Measurements from ENCODE around the gene PSTPIP1. TPM values are rescaled to one million over a fixed set of nuclear protein-coding genes. Genes with fewer than 3 reads are reported as not detected.

The PSTPIP1 gene
- total and polyA plus RNA-seq, 4 donors, result 12.4 to 39.6 (median 20.6) TPM

GRCh38 chr15:76982356-76982755 is 12.6 kb upstream of the PSTPIP1 start:
- no peak for DNase-seq

GRCh38 chr15:76982756-76983155 is 12.2 kb upstream of the PSTPIP1 start:
- TF ChIP-seq CTCF (IDR thresholded peaks at IDR 0.05; ENCODE audit: control extremely low read depth, extremely low read depth), result no peak
- DNase-seq (no peak), ATAC-seq (ENCODE audit: insufficient read depth, low FRiP score) (no peak)
- Histone ChIP-seq H3K36me3 (ENCODE audit: control insufficient read depth in 4 of 4, insufficient read depth in 4 of 4, low read length in 4 of 4) (no peaks in the 10 kb centered on the region), H3K4me1 (ENCODE audit: control insufficient read depth in 5 of 5, insufficient read depth in 5 of 5, low read length in 5 of 5) (peaks cover 0 to 2% (median 0%) of the 10 kb centered on the region in 5 donors), H3K9ac (ENCODE audit: insufficient read depth in 1 of 2, low read length in 2 of 2) (no peak overlapping the region), H3K9me3 (ENCODE audit: control insufficient read depth in 4 of 4, insufficient read depth in 3 of 4, low read length in 3 of 4) (peaks cover 0 to 7% (median 0%) of the 10 kb centered on the region in 4 donors), H3K4me3 (no peak overlapping the region), H3K27me3 (ENCODE audit: control insufficient read depth in 3 of 3, insufficient read depth in 3 of 3, low read length in 2 of 3) (no peaks in the 10 kb centered on the region), H3K27ac (ENCODE audit: low read depth in 1 of 2, low read length in 1 of 2) (peak overlapping the region in 1 of 2 donors; percentile 11)
- WGBS, 2 donors, result 65 to 78% methylated on average over 6 of the region's 6 CpGs

More at GRCh38 chr15:76982356-76982755, 12.6 kb upstream of the PSTPIP1 start:
- Histone ChIP-seq H3K4me1 (ENCODE audit: control insufficient read depth in 5 of 5, insufficient read depth in 5 of 5, low read length in 5 of 5) (peaks cover 0 to 2% (median 0%) of the 10 kb centered on the region in 5 donors), H3K9ac (ENCODE audit: insufficient read depth in 1 of 2, low read length in 2 of 2) (no peak overlapping the region), H3K27ac (ENCODE audit: low read depth in 1 of 2, low read length in 1 of 2) (no peak overlapping the region), H3K27me3 (ENCODE audit: control insufficient read depth in 3 of 3, insufficient read depth in 3 of 3, low read length in 2 of 3) (no peaks in the 10 kb centered on the region), H3K36me3 (ENCODE audit: control insufficient read depth in 4 of 4, insufficient read depth in 4 of 4, low read length in 4 of 4) (no peaks in the 10 kb centered on the region), H3K4me3 (no peak overlapping the region), H3K9me3 (ENCODE audit: control insufficient read depth in 4 of 4, insufficient read depth in 3 of 4, low read length in 3 of 4) (peaks cover 0 to 7% (median 0%) of the 10 kb centered on the region in 4 donors)
- TF ChIP-seq CTCF (IDR thresholded peaks at IDR 0.05; ENCODE audit: control extremely low read depth, extremely low read depth), result no peak
- 88 to 89% methylated on average over 9 of the region's 9 CpGs for WGBS, 2 donors
- ATAC-seq (ENCODE audit: insufficient read depth, low FRiP score), result no peak

- no peak for TF ChIP-seq CTCF (IDR thresholded peaks at IDR 0.05; ENCODE audit: control extremely low read depth, extremely low read depth)
- peaks cover 0 to 7% (median 0%) of the 10 kb centered on the region in 4 donors for H3K9me3 ChIP-seq (ENCODE audit: control insufficient read depth in 4 of 4, insufficient read depth in 3 of 4, low read length in 3 of 4)
- peak overlapping the region in 1 of 2 donors; percentile 66 for H3K27ac ChIP-seq (ENCODE audit: low read depth in 1 of 2, low read length in 1 of 2)
- ATAC-seq (ENCODE audit: insufficient read depth, low FRiP score), result no peak
- H3K27me3 ChIP-seq (ENCODE audit: control insufficient read depth in 3 of 3, insufficient read depth in 3 of 3, low read length in 2 of 3), result no peaks in the 10 kb centered on the region
- no peaks in the 10 kb centered on the region for H3K36me3 ChIP-seq (ENCODE audit: control insufficient read depth in 4 of 4, insufficient read depth in 4 of 4, low read length in 4 of 4)
- 42 to 74% methylated on average over 4 of the region's 4 CpGs for WGBS, 2 donors
- H3K9ac ChIP-seq (ENCODE audit: insufficient read depth in 1 of 2, low read length in 2 of 2), result no peak overlapping the region
- no peak for DNase-seq
- no peak overlapping the region for H3K4me3 ChIP-seq
- H3K4me1 ChIP-seq (ENCODE audit: control insufficient read depth in 5 of 5, insufficient read depth in 5 of 5, low read length in 5 of 5), result peaks cover 0 to 7% (median 0%) of the 10 kb centered on the region in 5 donors
Observed at GRCh38 chr15:76983590-76984375, 11.1 kb upstream of the PSTPIP1 start.
